Stimulated activated CD4-positive, alpha-beta T cell treated with anti-CD3 and anti-CD28 coated beads, Interleukin-12 subunit alpha, Interleukin-12 subunit beta, amount 100 ng/mL, for 24 hours (primary cell): ENCODE results near the gene DAB1.
"Not testable (repeated sequence)": the region's sequence is repeated elsewhere in the genome, so short reads cannot be mapped to it uniquely, and the experiment has no call there.

Experiments
- DNase-seq, 2 experiments: peaks; one replicate each; pipeline ENCODE4 v3.0.0-alpha.2; 2020; ENCODE audit warnings: low read depth in 2 of 2

Gene DAB1

DNA sequence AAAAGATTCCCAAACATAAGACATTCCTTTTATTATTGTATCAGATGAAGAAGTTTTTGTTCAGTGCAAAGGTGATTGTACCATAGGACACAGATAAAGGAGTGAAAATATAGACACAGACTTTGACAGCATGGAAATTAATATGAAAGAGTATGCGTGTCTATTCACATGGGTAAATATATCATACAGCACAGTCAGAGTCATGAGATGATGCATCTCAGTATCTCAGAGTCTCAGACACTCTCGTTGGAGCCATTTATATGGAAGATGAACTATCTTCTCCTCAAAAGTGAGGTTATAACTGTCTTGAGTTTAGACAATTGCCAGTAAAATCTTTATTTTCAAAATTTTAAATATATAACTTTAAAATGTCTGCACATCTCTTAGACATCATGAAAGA lies 299.7 kb downstream of the DAB1 start:
- DNase-seq: no peak

- no peak for DNase-seq
These were observed 301.8 kb downstream of the DAB1 start for GRCh38 chr1:57122031-57122430.

DNA sequence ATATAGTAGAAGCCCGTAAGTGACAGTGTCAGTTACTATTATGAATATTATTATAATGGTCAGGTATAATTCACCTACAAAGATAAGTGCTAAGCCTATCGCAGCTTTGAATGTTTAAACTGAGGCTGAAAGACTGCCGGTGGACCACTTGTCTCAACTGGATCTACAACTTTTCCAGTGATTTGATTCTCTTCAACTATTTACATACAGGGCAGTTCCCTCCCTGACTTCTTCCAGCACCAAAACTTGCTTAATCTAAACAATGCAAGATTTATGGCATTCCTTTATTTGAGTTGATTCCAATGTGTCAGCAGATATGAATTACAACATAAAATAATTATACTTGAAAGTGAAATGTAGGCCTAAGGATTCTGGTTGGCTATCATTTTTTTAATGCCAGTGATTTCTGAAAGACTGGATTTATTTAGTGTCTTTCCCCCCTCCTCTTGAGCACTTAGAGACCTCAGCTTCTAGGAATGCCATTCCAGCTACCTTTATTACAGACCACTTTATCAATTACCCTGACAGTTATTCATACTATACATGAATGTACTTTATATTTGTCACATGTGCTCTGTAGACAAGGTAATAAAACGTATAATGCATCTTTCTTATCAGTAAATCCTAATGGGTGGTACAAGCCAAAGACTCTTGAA lies 304.8 kb downstream of the DAB1 start:
- no peak for DNase-seq

- DNase-seq: no peak
These were observed 306.1 kb downstream of the DAB1 start for GRCh38 chr1:57117753-57118152.

DNA sequence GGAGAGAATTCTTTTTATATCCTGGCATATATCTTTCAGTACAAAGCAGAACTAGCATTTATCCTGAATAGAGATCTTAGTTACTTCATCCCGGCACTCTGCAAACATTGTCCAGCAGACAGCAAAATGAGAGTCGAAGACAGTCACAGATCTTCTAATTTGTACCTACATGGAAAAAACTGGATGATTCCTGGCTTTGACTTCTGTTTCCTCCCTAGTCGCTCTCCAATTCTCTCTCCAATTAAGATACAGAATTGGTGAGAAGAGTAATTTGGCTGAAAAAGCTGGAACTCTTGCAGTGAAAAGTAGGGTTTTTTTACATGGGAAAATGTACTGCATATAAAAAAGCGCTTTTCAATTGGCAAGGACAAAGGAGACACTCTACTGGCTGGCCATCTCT lies 307.0 kb downstream of the DAB1 start:
- no peak for DNase-seq

DNA sequence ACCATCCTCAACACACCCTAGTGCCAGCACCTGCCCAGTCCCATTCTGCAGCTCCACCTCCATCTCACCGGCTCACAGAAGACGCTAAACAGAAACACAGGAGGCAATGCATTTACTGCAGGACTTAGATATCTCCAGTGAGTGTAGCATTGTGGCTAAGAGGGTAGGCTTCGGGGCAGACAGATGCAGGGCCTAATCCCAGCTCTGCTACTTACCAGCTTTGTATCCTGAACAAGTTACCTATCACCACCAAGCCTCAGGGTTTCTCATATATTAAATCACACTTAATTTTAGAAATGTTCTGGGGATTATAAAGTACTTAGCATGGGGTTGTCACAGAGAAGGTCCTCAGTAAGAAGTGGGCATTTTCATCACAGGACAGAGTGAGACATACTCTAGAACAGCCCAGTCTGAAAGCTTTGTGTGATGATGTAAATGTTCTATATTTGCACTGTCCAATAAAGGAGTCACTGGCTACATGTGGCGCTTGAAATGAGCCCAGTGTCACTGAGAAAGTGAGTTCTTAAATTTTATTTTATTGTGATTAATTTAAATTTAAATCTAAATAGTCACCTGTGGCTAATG lies 308.7 kb downstream of the DAB1 start:
- no peak for DNase-seq

- no peak for DNase-seq
These were observed 311.7 kb downstream of the DAB1 start for GRCh38 chr1:57112148-57112547.

GRCh38 chr1:57111175-57111574 lies 312.7 kb downstream of the DAB1 start:
- DNase-seq: no peak

GRCh38 chr1:57109883-57110282 lies 314.0 kb downstream of the DAB1 start:
- DNase-seq: no peak

DNA sequence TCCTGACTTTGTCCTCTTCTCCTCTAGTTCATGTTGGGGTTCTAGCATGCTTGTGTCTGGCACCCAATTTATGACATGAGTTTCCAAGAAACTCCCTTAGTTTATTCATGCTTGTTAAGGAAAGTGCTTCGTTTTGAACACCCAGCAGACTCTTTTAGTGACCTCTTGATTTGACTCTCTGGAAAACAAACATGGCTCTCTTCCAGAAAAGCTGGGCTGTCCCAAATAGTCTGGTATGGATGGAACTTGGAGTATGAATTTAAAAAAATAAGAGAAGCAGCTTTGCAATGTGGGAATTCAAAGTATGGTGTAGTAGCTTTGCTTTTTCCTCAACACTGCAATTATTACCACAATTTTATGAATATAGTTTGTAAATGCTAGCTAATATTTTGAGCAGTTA lies 314.6 kb downstream of the DAB1 start:
- DNase-seq: no peak

GRCh38 chr1:57106296-57106695 lies 317.6 kb downstream of the DAB1 start:
- no peak for DNase-seq

DNA sequence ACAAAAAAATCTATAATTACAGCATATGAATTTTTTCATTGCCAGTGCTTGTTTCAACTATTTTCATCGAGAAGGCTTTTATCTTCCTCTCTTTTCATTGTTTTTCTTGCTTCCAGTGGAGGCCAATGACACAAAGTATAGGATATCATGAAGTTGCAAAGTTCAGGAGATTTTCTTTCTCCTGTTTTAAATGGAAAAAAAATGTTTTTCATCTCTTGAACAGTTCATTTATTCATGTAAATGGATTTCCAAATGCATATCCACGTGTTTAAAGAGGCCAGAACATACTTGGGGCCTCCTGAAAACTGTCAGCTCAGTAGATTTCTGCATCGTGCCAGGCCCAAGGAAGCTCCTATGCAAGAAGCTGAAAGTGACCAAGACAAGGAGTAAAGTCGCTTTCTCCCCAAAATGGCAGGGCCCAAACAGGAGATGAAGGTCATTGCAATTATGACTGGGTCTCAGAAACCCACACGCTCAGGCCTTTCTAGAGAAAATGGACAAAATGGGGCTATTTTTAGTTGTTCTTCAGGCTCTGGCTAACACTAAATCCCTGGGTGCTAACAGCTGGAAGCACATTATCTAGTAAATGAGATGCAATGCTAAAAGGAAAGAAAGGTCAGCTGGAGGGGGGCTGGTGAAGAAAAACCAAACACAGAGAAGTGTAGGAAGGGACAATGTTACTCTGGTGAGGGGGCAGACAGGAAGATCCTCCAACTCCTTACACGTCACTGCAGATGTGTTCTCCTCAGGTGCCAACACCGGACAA lies 321.1 kb downstream of the DAB1 start:
- DNase-seq: no peak

DNA sequence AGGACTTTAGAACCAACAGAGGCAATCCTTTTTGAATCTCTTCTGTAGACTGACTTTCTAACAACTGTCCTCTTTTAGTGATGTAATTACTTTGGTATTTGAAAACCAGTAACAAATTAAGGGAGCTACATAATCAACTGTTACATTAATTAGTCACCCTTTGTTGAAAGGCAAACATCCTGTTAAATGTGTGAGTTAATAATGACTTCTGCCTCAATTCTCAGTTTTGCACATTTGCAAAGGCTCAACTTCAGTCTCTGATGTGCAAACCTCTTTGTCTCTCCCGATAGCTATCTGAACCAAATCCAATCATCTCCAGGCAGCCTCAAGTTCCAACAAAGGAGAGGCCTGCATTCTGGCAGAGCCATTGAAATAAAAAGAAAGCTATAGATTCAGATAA lies 322.7 kb downstream of the DAB1 start:
- no peak for DNase-seq

DNA sequence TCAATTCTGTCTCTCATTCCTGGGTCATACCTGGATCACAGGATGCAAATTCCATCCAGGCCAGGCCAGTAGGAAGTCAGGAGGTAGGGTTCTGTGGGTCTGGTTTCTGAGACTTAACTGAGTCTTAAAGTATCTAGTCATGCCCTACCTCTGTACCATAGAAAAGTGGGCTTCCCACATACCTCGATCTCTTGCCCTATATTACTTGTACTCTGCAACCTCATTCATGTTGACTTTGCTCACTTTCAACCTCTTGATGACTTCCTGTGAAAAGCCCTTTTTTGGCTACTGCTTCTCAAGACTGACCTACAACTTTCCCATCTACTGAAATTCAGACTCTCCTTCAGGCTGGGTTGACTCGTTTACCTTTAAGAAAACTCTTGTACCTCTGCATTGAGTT lies 329.1 kb downstream of the DAB1 start:
- no peak for DNase-seq

DNA sequence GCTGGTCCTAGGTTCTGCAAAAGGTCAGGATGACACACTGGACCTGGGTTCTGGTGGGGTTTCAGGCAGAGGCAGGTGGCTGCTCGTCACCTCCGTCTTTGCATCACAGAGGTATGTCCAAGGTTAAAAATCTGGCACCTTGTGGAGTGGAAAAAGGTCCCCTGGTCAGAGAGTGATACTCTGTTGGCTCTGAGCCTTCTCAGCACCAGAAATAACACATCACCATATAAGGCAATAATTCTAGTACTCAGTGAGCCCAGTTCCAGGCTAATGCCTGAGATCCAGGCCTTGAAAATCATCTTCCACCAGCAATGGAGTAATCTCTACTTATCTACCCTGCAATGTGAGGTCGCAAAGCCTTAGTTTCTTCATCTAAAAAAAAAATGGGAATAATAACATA lies 330.7 kb downstream of the DAB1 start:
- no peak for DNase-seq

DNA sequence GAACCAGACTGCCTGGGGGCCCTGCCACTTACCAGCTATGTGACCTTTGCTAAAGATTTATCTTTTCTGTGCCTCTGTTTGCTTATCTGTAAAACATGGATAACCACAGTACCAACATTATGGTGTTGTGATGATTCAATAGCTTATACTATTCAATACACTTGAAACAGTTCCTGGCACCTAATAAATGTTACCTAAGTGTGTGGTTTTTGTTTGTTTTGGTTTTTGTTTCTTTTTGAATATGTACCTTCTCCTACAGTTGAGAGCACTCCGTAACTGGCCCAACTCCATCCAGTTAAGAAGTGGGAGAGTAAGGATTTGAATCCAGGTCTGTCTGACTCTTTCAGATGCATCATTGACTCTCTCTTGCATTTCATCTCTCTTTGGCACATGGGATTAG lies 332.2 kb downstream of the DAB1 start:
- no peak for DNase-seq

DNA sequence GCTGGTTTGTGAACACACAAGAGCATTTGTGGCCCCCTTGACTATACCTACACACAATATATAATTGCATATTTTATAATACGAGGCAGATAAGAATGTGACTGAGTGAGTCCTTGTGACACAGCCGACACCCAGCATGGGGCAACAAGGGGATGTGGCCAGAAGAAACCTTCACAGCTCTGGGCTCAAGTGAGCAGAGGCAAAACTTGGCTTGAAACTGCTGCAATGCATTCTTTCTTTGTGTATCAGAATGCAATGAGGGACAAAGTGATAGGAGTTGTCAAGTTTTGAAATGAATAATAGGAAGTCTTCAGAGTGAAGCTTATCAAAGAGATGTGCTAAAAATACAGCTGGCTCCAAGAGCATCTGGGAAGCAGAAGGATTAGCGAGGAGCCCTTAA lies 334.0 kb downstream of the DAB1 start:
- no peak for DNase-seq

GRCh38 chr1:57089221-57089620 lies 334.6 kb downstream of the DAB1 start:
- no peak for DNase-seq

- DNase-seq: no peak
These were observed 335.2 kb downstream of the DAB1 start for GRCh38 chr1:57088653-57089052.

DNA sequence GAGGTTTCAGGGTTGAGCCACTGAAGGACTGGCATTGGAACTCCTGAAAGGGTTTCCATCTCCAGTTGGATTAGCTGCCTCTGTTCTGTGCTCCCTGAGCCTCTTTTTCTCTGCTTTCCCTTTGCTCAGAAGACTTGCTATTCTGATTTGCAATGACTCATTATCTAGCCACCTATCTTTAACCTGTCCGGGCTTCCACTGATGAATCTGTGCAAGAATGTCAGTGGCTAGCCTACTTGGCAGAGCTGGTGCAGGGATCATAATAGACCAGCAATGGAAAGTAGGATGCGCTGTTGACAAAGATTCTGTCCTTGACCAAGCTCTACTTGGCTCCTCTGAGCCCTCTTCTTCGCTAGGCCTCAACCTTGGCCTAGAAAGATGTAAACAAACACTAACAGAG lies 336.2 kb downstream of the DAB1 start:
- not testable (repeated sequence) for DNase-seq

- no peak for DNase-seq
These were observed 337.7 kb downstream of the DAB1 start for GRCh38 chr1:57086154-57086553.

- DNase-seq: no peak
These were observed 339.2 kb downstream of the DAB1 start for GRCh38 chr1:57084701-57085100.

DNA sequence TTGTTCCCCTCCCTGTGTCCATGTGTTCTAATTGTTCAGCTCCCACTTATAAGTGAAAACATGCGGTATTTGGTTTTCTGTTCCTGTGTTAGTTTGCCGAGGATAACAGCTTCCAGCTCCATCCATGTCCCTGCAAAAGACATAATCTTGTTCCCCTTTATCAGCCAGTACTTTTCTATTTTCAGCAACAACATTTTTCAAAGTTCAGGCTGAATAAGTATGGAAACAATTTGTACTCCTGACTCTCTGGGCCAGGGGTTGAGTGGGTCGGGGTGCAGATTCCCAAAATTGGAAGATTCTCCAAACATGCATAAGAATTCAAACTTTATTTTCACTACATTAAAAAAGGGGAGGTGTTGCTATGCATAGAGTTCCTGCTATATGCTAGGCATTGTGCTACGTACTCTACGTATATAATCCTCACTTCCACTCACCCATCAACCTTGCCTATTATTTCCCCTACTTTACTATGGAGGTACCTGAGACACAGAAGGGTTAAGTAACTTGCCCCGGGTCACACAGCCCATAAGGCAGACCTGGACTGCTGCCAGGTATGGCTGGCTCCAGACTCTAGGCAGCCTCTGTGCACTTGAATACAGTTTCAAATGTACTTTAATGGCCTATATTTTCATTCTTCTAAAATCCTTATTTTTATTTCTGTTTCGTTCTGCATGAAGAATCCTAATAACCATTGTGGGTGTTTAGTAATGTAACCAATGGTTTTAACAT lies 341.0 kb downstream of the DAB1 start:
- no peak for DNase-seq
